Stimulated activated CD4-positive, alpha-beta T cell treated with anti-CD3 and anti-CD28 coated beads, Interleukin-4, amount 100 ng/mL, for 4 hours (primary cell): ENCODE results near the gene KRCC1.
A peak's percentile ranks its signal among the peaks of the same experiment; 100 is the strongest.
"Not testable (repeated sequence)": the region's sequence is repeated elsewhere in the genome, so short reads cannot be mapped to it uniquely, and the experiment has no call there.

ENCODE experiments used
- DNase-seq, 2 experiments: peaks; one replicate each; pipeline ENCODE4 v3.0.0-alpha.2; 2020

The KRCC1 gene

GRCh38 chr2:88036606-88037005 lies 19.0 kb downstream of the KRCC1 start:
- DNase-seq = no peak

GRCh38 chr2:88036182-88036581 lies 19.4 kb downstream of the KRCC1 start:
- DNase-seq = no peak

GRCh38 chr2:88032070-88032702 lies 23.4 kb downstream of the KRCC1 start:
- no peak for DNase-seq

GRCh38 chr2:88028931-88029330 lies 26.7 kb downstream of the KRCC1 start:
- no peak for DNase-seq

GRCh38 chr2:88027697-88028389 lies 27.7 kb downstream of the KRCC1 start:
- no peak for DNase-seq

GRCh38 chr2:88024509-88024908 lies 31.1 kb downstream of the KRCC1 start:
- no peak for DNase-seq

GRCh38 chr2:88022669-88022921 lies 33.0 kb downstream of the KRCC1 start:
- no peak for DNase-seq

GRCh38 chr2:88019985-88020384 lies 35.6 kb downstream of the KRCC1 start:
- no peak for DNase-seq

GRCh38 chr2:88018909-88019308 lies 36.7 kb downstream of the KRCC1 start:
- DNase-seq = no peak

GRCh38 chr2:88018077-88018805 lies 37.3 kb downstream of the KRCC1 start:
- not testable (repeated sequence) for DNase-seq

GRCh38 chr2:88017780-88018038 lies 37.9 kb downstream of the KRCC1 start:
- not testable (repeated sequence) for DNase-seq

GRCh38 chr2:88016960-88017779 lies 38.4 kb downstream of the KRCC1 start:
- no peak for DNase-seq

- peak; percentile 68 to 73 for DNase-seq
Observed at GRCh38 chr2:88016086-88016959, 39.3 kb downstream of the KRCC1 start, which contains the start of gene RNU2-63P. Gene RNU2-63P (minus strand): TSS chr2:88016547.

GRCh38 chr2:88011011-88011410 lies 44.6 kb downstream of the KRCC1 start:
- DNase-seq = no peak

GRCh38 chr2:88010136-88010535 lies 45.4 kb downstream of the KRCC1 start:
- DNase-seq = no peak

GRCh38 chr2:88006912-88007439 lies 48.6 kb downstream of the KRCC1 start:
- DNase-seq = no peak

- DNase-seq = no peak
Observed at GRCh38 chr2:88005776-88006175, 49.8 kb downstream of the KRCC1 start.

GRCh38 chr2:88003074-88003755 lies 52.4 kb downstream of the KRCC1 start:
- DNase-seq = no peak

GRCh38 chr2:88002359-88002707 lies 53.2 kb downstream of the KRCC1 start:
- no peak for DNase-seq

GRCh38 chr2:88000474-88000873 lies 55.1 kb downstream of the KRCC1 start:
- DNase-seq = not testable (repeated sequence)

GRCh38 chr2:87996570-87996969 lies 59.0 kb downstream of the KRCC1 start:
- no peak for DNase-seq

- no peak for DNase-seq
Observed at GRCh38 chr2:87995756-87996155, 59.8 kb downstream of the KRCC1 start.
